A549 (cell line): ENCODE data around the gene ITCH. TPM values are rescaled to one million over a fixed set of nuclear protein-coding genes. Genes with fewer than 3 reads are reported as not detected.
"Not testable (repeated sequence)": the region's sequence is repeated elsewhere in the genome, so short reads cannot be mapped to it uniquely, and the experiment has no call there.

Source experiments
- ATAC-seq, 2 experiments: fragments of 200-7000 bp in 1 of 2; fragments of >200 bp in 1 of 2; cut with Nextera tagmentation in 1 of 2; cut with Tn5 transposase in 1 of 2; 3 replicates each; pipeline versions ENCODE4 v1.8.0 to v1.9.1; 2018 to 2020; ENCODE audit warnings: mild to moderate bottlenecking in 1 of 2, moderate library complexity in 1 of 2
- CTCF ChIA-PET: fragments of 300-600 bp; sonication (Branson Sonifier 250); formaldehyde crosslinking; extraction: SDS; loops from one replicate; lab custom pipeline; 2021; ENCODE audit warnings: antibody characterized with exemption, inconsistent platforms; lab: Yijun Ruan, JAX
- POLR2A ChIA-PET: fragments of 350-600 bp; formaldehyde crosslinking; extraction: SDS; loops from one replicate; lab custom pipeline; 2021; ENCODE audit warnings: antibody characterized with exemption, inconsistent platforms; lab: Yijun Ruan, JAX
- DNase-seq, 2 experiments: peaks; one replicate each; pipeline versions ENCODE4 v3.0.0 to v3.0.0-alpha.2; 2011 to 2016; ENCODE audit warnings: low read depth in 1 of 2, low spot score in 1 of 2
- FAIRE-seq: peaks from 2 replicates; lab custom pipeline; 2011; peaks lifted over from hg19 to GRCh38; lab: Jason Lieb, UNC
- H3K27ac ChIP-seq, 2 experiments: fragments of >200 bp; sonication (Bioruptor Twin); formaldehyde crosslinking; 3 replicates each; pipeline ENCODE4 v1.5.1; 2016 to 2017
- H3K4me1 ChIP-seq: fragments of >200 bp; sonication (Bioruptor Twin); formaldehyde crosslinking; 3 replicates; pipeline ENCODE4 v1.6.1; 2016
- H3K4me2 ChIP-seq: fragments of >200 bp; sonication (Bioruptor Twin); formaldehyde crosslinking; 3 replicates; pipeline ENCODE4 v1.6.1; 2016
- H3K4me3 ChIP-seq: fragments of >200 bp; sonication (Bioruptor Twin); formaldehyde crosslinking; 3 replicates; pipeline ENCODE4 v1.5.1; 2016
- H3K9me3 ChIP-seq: fragments of >200 bp; sonication (Bioruptor Twin); formaldehyde crosslinking; 3 replicates; pipeline ENCODE4 v1.6.1; 2016
- ESRRA ChIP-seq: fragments of 150-350 bp; IDR thresholded peaks from 2 replicates; pipeline ENCODE4 v1.6.1; 2014; ENCODE audit warnings: mild to moderate bottlenecking, low read length, borderline replicate concordance
- FOSL2 ChIP-seq, 2 experiments: fragments of 450-650 bp in 1 of 2; fragments of >200 bp in 1 of 2; sonication (Bioruptor Twin) in 1 of 2; formaldehyde crosslinking; IDR thresholded peaks; 2 replicates each; pipeline versions ENCODE4 v1.5.0 to v1.6.1; 2016 to 2020; ENCODE audit warnings: mild to moderate bottlenecking in 1 of 2, moderate library complexity in 1 of 2
- HOXA7 ChIP-seq: fragments of 250-450 bp; sonication (Bioruptor Pico); IDR thresholded peaks from 2 replicates; pipeline ENCODE4 v1.5.0; 2020; ENCODE audit warnings: mild to moderate bottlenecking, moderate library complexity
- RAD21 ChIP-seq, 2 experiments: fragments of >200 bp in 1 of 2; sonication (Bioruptor Twin) in 1 of 2; formaldehyde crosslinking in 1 of 2; IDR thresholded peaks in 1 of 2; conservative IDR thresholded peaks in 1 of 2; 2 replicates in 1 of 2; 3 replicates in 1 of 2; pipeline ENCODE4 v1.6.1; 2012 to 2018; ENCODE audit warnings: inconsistent platforms in 1 of 2
- SMC3 ChIP-seq: fragments of >200 bp; sonication (Bioruptor Twin); formaldehyde crosslinking; IDR thresholded peaks from 3 replicates; pipeline ENCODE4 v1.6.1; 2018; ENCODE audit warnings: inconsistent platforms
- TP53 ChIP-seq: fragments of 250-450 bp; sonication (Bioruptor Pico); IDR thresholded peaks from 2 replicates; pipeline ENCODE4 v1.5.0; 2021; ENCODE audit warnings: mild to moderate bottlenecking, moderate library complexity
- ZFP36 ChIP-seq: fragments of 450-650 bp; IDR thresholded peaks from 2 replicates; pipeline ENCODE4 v1.6.1; 2014; ENCODE audit warnings: borderline replicate concordance; ENCODE audit not compliant: partially characterized antibody
- ZNF302 ChIP-seq: fragments of 250-450 bp; sonication (Bioruptor Pico); IDR thresholded peaks from 2 replicates; pipeline ENCODE4 v1.9.0; 2021; ENCODE audit warnings: inconsistent platforms, mild to moderate bottlenecking, moderate library complexity
- WGBS: methylation state at CpG from one replicate; pipeline ENCODE4 v1.1.6; 2017; ENCODE audit errors: missing lambda C conversion rate; 5-methylcytosine and 5-hydroxymethylcytosine counted together
- polyA plus RNA-seq, 4 experiments: library from polyadenylated mRNA; depleted of rRNA in 3 of 4; stranded (reverse); fragments of >200 nt; fragmentation: RNase III in 1 of 4; extraction: RNeasy Plus Mini Kit Qiagen cat#74134 plus additional on column Dnase treatment in 1 of 4; gene quantifications; 2 replicates in 3 of 4; 3 replicates in 1 of 4; pipeline ENCODE4 v1.2.3, GENCODE V29; 2011 to 2017
- TF ChIP-seq, protein P1 (sequence below): fragments of 200-600 bp; sonication (generic); IDR thresholded peaks from 2 replicates; pipeline ENCODE4 v1.6.1; 2016; ENCODE audit warnings: antibody characterized with exemption, mild to moderate bottlenecking, moderate library complexity
- TF ChIP-seq, protein P2 (sequence below): fragments of 450-650 bp; IDR thresholded peaks from 2 replicates; pipeline ENCODE4 v1.6.1; 2014; ENCODE audit warnings: antibody characterized with exemption
- TF ChIP-seq, protein P3 (sequence below): IDR thresholded peaks from 2 replicates; pipeline ENCODE4 v1.6.1; 2012
- TF ChIP-seq, protein P4 (sequence below): fragments of 150-350 bp; IDR thresholded peaks from 2 replicates; pipeline ENCODE4 v1.6.1; 2014; ENCODE audit warnings: low read depth, mild to moderate bottlenecking, low read length
- TF ChIP-seq, protein P5 (sequence below): fragments of >200 bp; sonication (Bioruptor Twin); formaldehyde crosslinking; IDR thresholded peaks from 3 replicates; pipeline ENCODE4 v1.6.1; 2016
- TF ChIP-seq, protein P6 (sequence below): fragments of >200 bp; sonication (Bioruptor Twin); formaldehyde crosslinking; IDR thresholded peaks from 2 replicates; pipeline ENCODE4 v1.6.1; 2016
- TF ChIP-seq, protein P7 (sequence below): fragments of >200 bp; sonication (Bioruptor Twin); formaldehyde crosslinking; IDR thresholded peaks from 3 replicates; pipeline ENCODE4 v1.5.1; 2016

The ITCH gene
- polyA plus RNA-seq, 2 of the 4 experiments (the other 2 are of a cell fraction), result 23.9 to 24.4 TPM

DNA sequence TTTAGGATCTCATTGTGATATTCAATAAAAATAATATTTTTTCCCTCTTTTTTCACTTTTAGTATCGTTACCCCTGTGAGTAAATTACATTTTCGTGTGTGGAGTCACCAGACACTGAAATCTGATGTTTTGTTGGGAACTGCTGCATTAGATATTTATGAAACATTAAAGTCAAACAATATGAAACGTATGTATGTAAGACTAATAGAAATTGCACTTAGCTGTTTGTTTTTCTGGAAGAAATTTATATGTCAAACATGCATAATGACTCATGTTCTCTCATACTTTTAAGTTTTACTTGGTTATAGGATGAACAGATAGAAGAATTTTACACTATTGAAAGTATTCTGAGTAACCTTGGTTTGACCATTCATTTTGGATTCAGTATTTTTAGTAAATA lies 49.4 kb downstream of the ITCH start:
- no peak for ATAC-seq
- POLR2A ChIA-PET, result no interaction called here
- no peak for DNase-seq
- Histone ChIP-seq H3K9me3 (no peaks in the 10 kb centered on the region), H3K27ac (no peak overlapping the region), H3K4me2 (peak overlapping the region; percentile 5; the same call in 2 of the 3 replicates), H3K4me3 (no peak overlapping the region), H3K4me1 (peaks cover 46% of the 10 kb centered on the region)
- TF ChIP-seq FOSL2 (IDR thresholded peaks at IDR 0.05) (no peak), FOSL2 (CRISPR knock-in tag; IDR thresholded peaks at IDR 0.05) (peak; percentile 35; the same call in 1 of the 2 replicates), ESRRA (no peak), SMC3 (no peak), HOXA7 (CRISPR knock-in tag) (no peak), ZFP36 (no peak), ZNF302 (no peak)
- TF ChIP-seq, protein P1, sequence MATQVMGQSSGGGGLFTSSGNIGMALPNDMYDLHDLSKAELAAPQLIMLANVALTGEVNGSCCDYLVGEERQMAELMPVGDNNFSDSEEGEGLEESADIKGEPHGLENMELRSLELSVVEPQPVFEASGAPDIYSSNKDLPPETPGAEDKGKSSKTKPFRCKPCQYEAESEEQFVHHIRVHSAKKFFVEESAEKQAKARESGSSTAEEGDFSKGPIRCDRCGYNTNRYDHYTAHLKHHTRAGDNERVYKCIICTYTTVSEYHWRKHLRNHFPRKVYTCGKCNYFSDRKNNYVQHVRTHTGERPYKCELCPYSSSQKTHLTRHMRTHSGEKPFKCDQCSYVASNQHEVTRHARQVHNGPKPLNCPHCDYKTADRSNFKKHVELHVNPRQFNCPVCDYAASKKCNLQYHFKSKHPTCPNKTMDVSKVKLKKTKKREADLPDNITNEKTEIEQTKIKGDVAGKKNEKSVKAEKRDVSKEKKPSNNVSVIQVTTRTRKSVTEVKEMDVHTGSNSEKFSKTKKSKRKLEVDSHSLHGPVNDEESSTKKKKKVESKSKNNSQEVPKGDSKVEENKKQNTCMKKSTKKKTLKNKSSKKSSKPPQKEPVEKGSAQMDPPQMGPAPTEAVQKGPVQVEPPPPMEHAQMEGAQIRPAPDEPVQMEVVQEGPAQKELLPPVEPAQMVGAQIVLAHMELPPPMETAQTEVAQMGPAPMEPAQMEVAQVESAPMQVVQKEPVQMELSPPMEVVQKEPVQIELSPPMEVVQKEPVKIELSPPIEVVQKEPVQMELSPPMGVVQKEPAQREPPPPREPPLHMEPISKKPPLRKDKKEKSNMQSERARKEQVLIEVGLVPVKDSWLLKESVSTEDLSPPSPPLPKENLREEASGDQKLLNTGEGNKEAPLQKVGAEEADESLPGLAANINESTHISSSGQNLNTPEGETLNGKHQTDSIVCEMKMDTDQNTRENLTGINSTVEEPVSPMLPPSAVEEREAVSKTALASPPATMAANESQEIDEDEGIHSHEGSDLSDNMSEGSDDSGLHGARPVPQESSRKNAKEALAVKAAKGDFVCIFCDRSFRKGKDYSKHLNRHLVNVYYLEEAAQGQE, result no peak
- TF ChIP-seq, protein P2, sequence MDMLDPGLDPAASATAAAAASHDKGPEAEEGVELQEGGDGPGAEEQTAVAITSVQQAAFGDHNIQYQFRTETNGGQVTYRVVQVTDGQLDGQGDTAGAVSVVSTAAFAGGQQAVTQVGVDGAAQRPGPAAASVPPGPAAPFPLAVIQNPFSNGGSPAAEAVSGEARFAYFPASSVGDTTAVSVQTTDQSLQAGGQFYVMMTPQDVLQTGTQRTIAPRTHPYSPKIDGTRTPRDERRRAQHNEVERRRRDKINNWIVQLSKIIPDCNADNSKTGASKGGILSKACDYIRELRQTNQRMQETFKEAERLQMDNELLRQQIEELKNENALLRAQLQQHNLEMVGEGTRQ, result no peak
- CTCF ChIA-PET, result interaction anchor here (0.8 to 1.5 kb wide), 2 partner anchors 46 to 113 kb away, joined by 3 read pairs; no protein-coding TSS in a partner anchor
- FAIRE-seq, result no peak
- WGBS, result 58% methylated on average over 3 of the region's 3 CpGs

DNA sequence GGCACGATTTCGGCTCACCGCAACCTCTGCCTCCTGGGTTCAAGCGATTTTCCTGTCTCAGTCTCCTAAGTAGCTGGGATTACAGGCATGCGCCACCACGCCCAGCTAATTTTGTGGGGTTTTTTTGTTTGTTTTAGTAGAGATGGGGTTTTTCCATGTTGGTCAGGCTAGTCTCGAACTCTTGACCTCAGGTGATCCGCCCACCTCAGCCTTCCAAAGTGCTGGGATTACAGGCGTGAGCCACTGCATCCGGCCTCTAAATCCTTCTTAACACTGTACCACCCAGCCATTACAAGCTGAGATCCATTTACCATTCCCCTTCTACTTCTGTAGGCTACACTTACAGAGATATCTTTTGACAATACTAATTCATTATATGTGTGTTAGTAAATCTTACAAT lies 51.5 kb downstream of the ITCH start:
- H3K9me3 ChIP-seq, H3K27ac ChIP-seq, DNase-seq, ATAC-seq, H3K4me3 ChIP-seq, H3K4me2 ChIP-seq, FAIRE-seq: not testable (repeated sequence)
- ChIA-PET CTCF (interaction anchor here (0.5 to 6.4 kb wide), 2 partner anchors 53 to 102 kb away, joined by 4 to 43 read pairs; no protein-coding TSS in a partner anchor), POLR2A (interaction anchor here (0.8 kb wide), 1 partner anchor 52 kb away, joined by 3 read pairs; the partner anchor contains the start of gene ITCH)
- WGBS, result 78% methylated on average over 10 of the region's 10 CpGs
- peaks cover 38% of the 10 kb centered on the region for H3K4me1 ChIP-seq

DNA sequence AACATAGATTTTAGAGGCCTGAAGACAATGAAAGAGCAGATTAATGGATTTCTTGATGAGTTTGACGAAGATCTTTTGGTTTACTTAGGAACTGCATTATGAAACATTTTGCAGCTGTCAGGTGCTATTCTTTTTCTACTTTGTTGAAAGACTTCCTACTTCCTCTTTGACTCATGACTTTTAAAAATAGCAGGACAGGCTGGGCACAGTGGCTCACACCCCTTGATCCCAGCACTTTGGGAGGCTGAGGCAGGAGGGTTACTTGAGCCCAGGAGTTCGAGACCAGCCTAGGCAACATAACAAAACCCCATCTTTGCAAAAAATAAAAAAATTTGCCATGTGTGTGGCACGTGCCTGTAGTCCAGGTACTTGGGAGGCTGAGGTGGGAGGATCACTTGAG lies 52.0 kb downstream of the ITCH start:
- Histone ChIP-seq H3K4me3 (no peak overlapping the region), H3K4me2 (no peak overlapping the region), H3K27ac (no peak overlapping the region), H3K9me3 (no peaks in the 10 kb centered on the region), H3K4me1 (peaks cover 38% of the 10 kb centered on the region)
- CTCF ChIA-PET, result interaction anchor here (6.4 kb wide), 1 partner anchor 102 kb away, joined by 43 read pairs; no protein-coding TSS in a partner anchor
- 90% methylated on average over 3 of the region's 3 CpGs for WGBS
- ATAC-seq, result no peak
- TF ChIP-seq, protein P3, sequence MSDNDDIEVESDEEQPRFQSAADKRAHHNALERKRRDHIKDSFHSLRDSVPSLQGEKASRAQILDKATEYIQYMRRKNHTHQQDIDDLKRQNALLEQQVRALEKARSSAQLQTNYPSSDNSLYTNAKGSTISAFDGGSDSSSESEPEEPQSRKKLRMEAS, result no peak
- TF ChIP-seq TP53 (CRISPR knock-in tag) (no peak), RAD21 (conservative IDR thresholded peaks at IDR 0.05 in 1 of 2, IDR thresholded peaks at IDR 0.05 in 1 of 2) (no peak), ZNF302 (no peak)
- TF ChIP-seq, protein P4, sequence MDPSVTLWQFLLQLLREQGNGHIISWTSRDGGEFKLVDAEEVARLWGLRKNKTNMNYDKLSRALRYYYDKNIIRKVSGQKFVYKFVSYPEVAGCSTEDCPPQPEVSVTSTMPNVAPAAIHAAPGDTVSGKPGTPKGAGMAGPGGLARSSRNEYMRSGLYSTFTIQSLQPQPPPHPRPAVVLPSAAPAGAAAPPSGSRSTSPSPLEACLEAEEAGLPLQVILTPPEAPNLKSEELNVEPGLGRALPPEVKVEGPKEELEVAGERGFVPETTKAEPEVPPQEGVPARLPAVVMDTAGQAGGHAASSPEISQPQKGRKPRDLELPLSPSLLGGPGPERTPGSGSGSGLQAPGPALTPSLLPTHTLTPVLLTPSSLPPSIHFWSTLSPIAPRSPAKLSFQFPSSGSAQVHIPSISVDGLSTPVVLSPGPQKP, result no peak
- TF ChIP-seq, protein P5, sequence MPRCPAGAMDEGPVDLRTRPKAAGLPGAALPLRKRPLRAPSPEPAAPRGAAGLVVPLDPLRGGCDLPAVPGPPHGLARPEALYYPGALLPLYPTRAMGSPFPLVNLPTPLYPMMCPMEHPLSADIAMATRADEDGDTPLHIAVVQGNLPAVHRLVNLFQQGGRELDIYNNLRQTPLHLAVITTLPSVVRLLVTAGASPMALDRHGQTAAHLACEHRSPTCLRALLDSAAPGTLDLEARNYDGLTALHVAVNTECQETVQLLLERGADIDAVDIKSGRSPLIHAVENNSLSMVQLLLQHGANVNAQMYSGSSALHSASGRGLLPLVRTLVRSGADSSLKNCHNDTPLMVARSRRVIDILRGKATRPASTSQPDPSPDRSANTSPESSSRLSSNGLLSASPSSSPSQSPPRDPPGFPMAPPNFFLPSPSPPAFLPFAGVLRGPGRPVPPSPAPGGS, result no peak
- TF ChIP-seq, protein P6, sequence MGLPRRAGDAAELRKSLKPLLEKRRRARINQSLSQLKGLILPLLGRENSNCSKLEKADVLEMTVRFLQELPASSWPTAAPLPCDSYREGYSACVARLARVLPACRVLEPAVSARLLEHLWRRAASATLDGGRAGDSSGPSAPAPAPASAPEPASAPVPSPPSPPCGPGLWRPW, result no peak
- TF ChIP-seq, protein P7, sequence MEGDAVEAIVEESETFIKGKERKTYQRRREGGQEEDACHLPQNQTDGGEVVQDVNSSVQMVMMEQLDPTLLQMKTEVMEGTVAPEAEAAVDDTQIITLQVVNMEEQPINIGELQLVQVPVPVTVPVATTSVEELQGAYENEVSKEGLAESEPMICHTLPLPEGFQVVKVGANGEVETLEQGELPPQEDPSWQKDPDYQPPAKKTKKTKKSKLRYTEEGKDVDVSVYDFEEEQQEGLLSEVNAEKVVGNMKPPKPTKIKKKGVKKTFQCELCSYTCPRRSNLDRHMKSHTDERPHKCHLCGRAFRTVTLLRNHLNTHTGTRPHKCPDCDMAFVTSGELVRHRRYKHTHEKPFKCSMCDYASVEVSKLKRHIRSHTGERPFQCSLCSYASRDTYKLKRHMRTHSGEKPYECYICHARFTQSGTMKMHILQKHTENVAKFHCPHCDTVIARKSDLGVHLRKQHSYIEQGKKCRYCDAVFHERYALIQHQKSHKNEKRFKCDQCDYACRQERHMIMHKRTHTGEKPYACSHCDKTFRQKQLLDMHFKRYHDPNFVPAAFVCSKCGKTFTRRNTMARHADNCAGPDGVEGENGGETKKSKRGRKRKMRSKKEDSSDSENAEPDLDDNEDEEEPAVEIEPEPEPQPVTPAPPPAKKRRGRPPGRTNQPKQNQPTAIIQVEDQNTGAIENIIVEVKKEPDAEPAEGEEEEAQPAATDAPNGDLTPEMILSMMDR, result no peak
- FAIRE-seq, result no peak
- DNase-seq, result no peak
- POLR2A ChIA-PET, result interaction anchor here (0.8 kb wide), 1 partner anchor 52 kb away, joined by 3 read pairs; the partner anchor contains the start of gene ITCH
